CD14-positive monocyte (primary cell): ENCODE measurements around the gene CHN2. TPM values are rescaled to one million over a fixed set of nuclear protein-coding genes. Genes with fewer than 3 reads are reported as not detected.

Source experiments
- DNase-seq, 3 donors: peaks; one replicate each; pipeline ENCODE4 v3.0.0-alpha.2; 2011 to 2022
- H2AFZ ChIP-seq: 2 replicates; pipeline ENCODE4 v1.6.0; 2012; ENCODE audit warnings: mild to moderate bottlenecking, low read depth, low read length, inconsistent platforms; ENCODE audit not compliant: insufficient read depth, poor library complexity, severe bottlenecking
- H3K27ac ChIP-seq, 2 donors: 1 replicate in 1 of 2; 2 replicates in 1 of 2; pipeline ENCODE4 v1.5.1; 2012 to 2013; ENCODE audit warnings: low read length in 2 of 2, control low read depth in 1 of 2, inconsistent platforms in 1 of 2, low read depth in 1 of 2, mild to moderate bottlenecking in 1 of 2
- H3K27me3 ChIP-seq, 2 donors: one replicate each; pipeline versions ENCODE4 v1.6.0 to v1.6.1; 2011 to 2013; ENCODE audit warnings: low read length in 2 of 2; ENCODE audit not compliant: control insufficient read depth in 2 of 2, insufficient read depth in 2 of 2
- H3K36me3 ChIP-seq, 2 donors: replicated peaks in 1 of 2; 1 replicate in 1 of 2; 2 replicates in 1 of 2; pipeline versions ENCODE4 v1.5.1 to v1.6.1; 2012 to 2013; ENCODE audit warnings: low read length in 2 of 2, control low read depth in 1 of 2, inconsistent platforms in 1 of 2, mild to moderate bottlenecking in 1 of 2; ENCODE audit not compliant: insufficient read depth in 2 of 2, control insufficient read depth in 1 of 2
- H3K4me1 ChIP-seq, 2 donors: 1 replicate in 1 of 2; 2 replicates in 1 of 2; pipeline versions ENCODE4 v1.5.1 to v1.6.1; 2012 to 2013; ENCODE audit warnings: low read length in 2 of 2, control low read depth in 1 of 2, inconsistent platforms in 1 of 2, mild to moderate bottlenecking in 1 of 2, moderate library complexity in 1 of 2; ENCODE audit not compliant: insufficient read depth in 2 of 2, control insufficient read depth in 1 of 2
- H3K4me2 ChIP-seq: replicated peaks from 2 replicates; pipeline ENCODE3; 2012; ENCODE audit warnings: low read length, moderate library complexity, mild to moderate bottlenecking; ENCODE audit not compliant: poor library complexity, severe bottlenecking; ENCODE audit errors: extremely low read depth
- H3K4me3 ChIP-seq, 3 experiments: fragments of 200-600 bp in 1 of 3; sonication (generic) in 1 of 3; replicated peaks in 1 of 3; 1 replicate in 2 of 3; 2 replicates in 1 of 3; pipeline ENCODE4 v1.5.1; 2011 to 2013; ENCODE audit warnings: low read length in 3 of 3, mild to moderate bottlenecking in 3 of 3, control low read depth in 2 of 3, low read depth in 2 of 3, inconsistent platforms in 1 of 3, moderate library complexity in 1 of 3
- H3K79me2 ChIP-seq: 2 replicates; pipeline ENCODE4 v1.6.0; 2012; ENCODE audit warnings: mild to moderate bottlenecking, control low read depth, inconsistent platforms, low read length, moderate library complexity; ENCODE audit not compliant: insufficient read depth
- H3K9ac ChIP-seq: 2 replicates; pipeline ENCODE4 v1.6.0; 2017; ENCODE audit warnings: low read length, mild to moderate bottlenecking; ENCODE audit not compliant: insufficient read depth, poor library complexity, severe bottlenecking
- H3K9me3 ChIP-seq, 2 donors: replicated peaks in 1 of 2; 1 replicate in 1 of 2; 2 replicates in 1 of 2; pipeline versions ENCODE4 v1.5.1 to v1.6.1; 2012 to 2013; ENCODE audit warnings: low read length in 2 of 2, control low read depth in 1 of 2; ENCODE audit not compliant: control insufficient read depth in 1 of 2, insufficient read depth in 1 of 2
- H4K20me1 ChIP-seq: 2 replicates; pipeline ENCODE4 v1.6.0; 2012; ENCODE audit warnings: mild to moderate bottlenecking, low read length, control low read depth, moderate library complexity; ENCODE audit not compliant: insufficient read depth
- H3K27ac Mint-ChIP-seq, 7 donors: one replicate each; pipeline ENCODE4 v1.8.0; 2020; ENCODE audit warnings: mild to moderate bottlenecking in 7 of 7, mixed read lengths in 7 of 7, moderate library complexity in 6 of 7, inconsistent platforms in 2 of 7
- H3K27me3 Mint-ChIP-seq, 3 donors: one replicate each; pipeline ENCODE4 v1.8.0; 2021 to 2022; ENCODE audit warnings: low read depth in 3 of 3, mild to moderate bottlenecking in 3 of 3, mixed read lengths in 3 of 3, moderate library complexity in 3 of 3, inconsistent platforms in 1 of 3
- H3K36me3 Mint-ChIP-seq, 2 donors: one replicate each; pipeline ENCODE4 v1.8.0; 2020; ENCODE audit warnings: mixed read lengths in 2 of 2, inconsistent platforms in 1 of 2, mild to moderate bottlenecking in 1 of 2
- H3K4me1 Mint-ChIP-seq: one replicate; pipeline ENCODE4 v1.8.0; 2020; ENCODE audit warnings: mild to moderate bottlenecking, mixed read lengths
- H3K4me3 Mint-ChIP-seq, 2 donors: one replicate each; pipeline ENCODE4 v1.8.0; 2020; ENCODE audit warnings: mild to moderate bottlenecking in 2 of 2, mixed read lengths in 2 of 2, moderate library complexity in 1 of 2
- H3K9me3 Mint-ChIP-seq, 7 donors: one replicate each; pipeline ENCODE4 v1.8.0; 2020 to 2022; ENCODE audit warnings: mixed read lengths in 7 of 7, mild to moderate bottlenecking in 6 of 7, moderate library complexity in 6 of 7, inconsistent platforms in 2 of 7
- CTCF ChIP-seq: fragments of 200-600 bp; IDR thresholded peaks from one replicate; pipeline ENCODE4 v1.8.0; 2022; ENCODE audit warnings: antibody characterized with exemption, mild to moderate bottlenecking
- WGBS: methylation state at CpG from one replicate; pipeline ENCODE4 v1.1.5; 2013; ENCODE audit warnings: missing lambda C conversion rate; ENCODE audit not compliant: insufficient coverage; 5-methylcytosine and 5-hydroxymethylcytosine counted together
- intact Hi-C, 2 donors: fragments of 100-400 bp; cut with micrococcal nuclease; formaldehyde crosslinking; loops; one replicate each; pipeline versions ENCODE4 v1.15.0 to v1.15.1; 2023
- polyA plus RNA-seq, 3 donors: library from polyadenylated mRNA; depleted of rRNA in 1 of 3; unstranded in 2 of 3; stranded (reverse) in 1 of 3; fragments of 300-500 nt in 2 of 3; fragments of >200 nt in 1 of 3; fragmentation: Illumina TruSeq in 2 of 3; gene quantifications; 1 replicate in 2 of 3; 2 replicates in 1 of 3; pipeline ENCODE4 v1.2.3, GENCODE V29; 2012 to 2021

Gene CHN2
- polyA plus RNA-seq, 3 donors = 26.6 to 66.5 (median 44.8) TPM

- no peak for DNase-seq
- intact Hi-C loops = no loop called here
- Histone ChIP-seq H3K36me3 (peaks cover 7 to 29% of the 10 kb centered on the region in 2 donors), H3K9ac (no peak overlapping the region), H3K4me3 (no peak overlapping the region), H3K27me3 (no peaks in the 10 kb centered on the region), H3K4me1 (peaks cover 13 to 17% of the 10 kb centered on the region in 2 donors), H2AFZ (no peak overlapping the region), H3K79me2 (no peaks in the 10 kb centered on the region), H4K20me1 (peaks cover 69% of the 10 kb centered on the region), H3K27ac (no peak overlapping the region), H3K9me3 (no peaks in the 10 kb centered on the region), H3K4me2 (no peak overlapping the region)
- no peak for TF ChIP-seq CTCF
- Mint-ChIP-seq H3K4me3 (peak overlapping the region in 1 of 2 donors; percentile 59), H3K4me1 (peaks cover 28% of the 10 kb centered on the region), H3K36me3 (peaks cover 34 to 51% of the 10 kb centered on the region in 2 donors), H3K27me3 (peaks cover 0 to 2% (median 0%) of the 10 kb centered on the region in 3 donors), H3K27ac (peak overlapping the region in 4 of 7 donors; percentile 3 to 72 (median 26)), H3K9me3 (peaks cover 0 to 9% (median 2%) of the 10 kb centered on the region in 7 donors)
- no CpG with 5 or more reads among the region's 5 CpGs for WGBS
Measured at GRCh38 chr7:29156907-29157452, 37.6 kb upstream of the CHN2 start.

- Histone ChIP-seq H3K9me3 (no peaks in the 10 kb centered on the region), H3K9ac (no peak overlapping the region), H3K4me3 (no peak overlapping the region), H4K20me1 (peaks cover 62% of the 10 kb centered on the region), H3K4me1 (peaks cover 13 to 17% of the 10 kb centered on the region in 2 donors), H3K79me2 (no peaks in the 10 kb centered on the region), H2AFZ (no peak overlapping the region), H3K4me2 (no peak overlapping the region), H3K36me3 (peaks cover 6 to 12% of the 10 kb centered on the region in 2 donors), H3K27me3 (no peaks in the 10 kb centered on the region), H3K27ac (no peak overlapping the region)
- peaks cover 20% of the 10 kb centered on the region for H3K4me1 Mint-ChIP-seq
- peaks cover 0 to 2% (median 0%) of the 10 kb centered on the region in 3 donors for H3K27me3 Mint-ChIP-seq
- no peak overlapping the region for H3K4me3 Mint-ChIP-seq
- peaks cover 23 to 41% of the 10 kb centered on the region in 2 donors for H3K36me3 Mint-ChIP-seq
- intact Hi-C loops = no loop called here
- no peak for TF ChIP-seq CTCF
- H3K27ac Mint-ChIP-seq = no peak overlapping the region
- DNase-seq = no peak
- H3K9me3 Mint-ChIP-seq = peaks cover 0 to 7% (median 2%) of the 10 kb centered on the region in 7 donors
- no CpG with 5 or more reads among the region's 3 CpGs for whole genome bisulfite sequencing
Measured at GRCh38 chr7:29158795-29159423, 35.7 kb upstream of the CHN2 start.
